Panc1 (cell line): Measurements from ENCODE around the gene AQP7.

Experiments used
- CTCF ChIP-seq: fragments of 450-650 bp; IDR thresholded peaks from 2 replicates; pipeline ENCODE4 v1.5.1; 2017; ENCODE audit warnings: mild to moderate bottlenecking
- POLR2AphosphoS5 ChIP-seq: IDR thresholded peaks from 2 replicates; pipeline ENCODE4 v1.6.1; 2012; ENCODE audit warnings: mild to moderate bottlenecking, low read depth, low read length, moderate library complexity
- TCF7L2 ChIP-seq: IDR thresholded peaks from 2 replicates; pipeline ENCODE4 v1.6.1; 2011; ENCODE audit warnings: mild to moderate bottlenecking, low read depth, low read length, inconsistent platforms
- TF ChIP-seq, protein P1 (sequence below), 2 experiments: IDR thresholded peaks; 2 replicates each; pipeline ENCODE4 v1.6.1; 2011 to 2012; ENCODE audit warnings: low read depth in 2 of 2, control low read depth in 1 of 2, low read length in 1 of 2, mild to moderate bottlenecking in 1 of 2, moderate library complexity in 1 of 2; ENCODE audit not compliant: insufficient read depth in 1 of 2

GRCh38 chr9:33433871-33434270, 31.5 kb upstream of the AQP7 start:
- TF ChIP-seq CTCF (no peak), TCF7L2 (no peak), POLR2AphosphoS5 (no peak)
- TF ChIP-seq, protein P1, sequence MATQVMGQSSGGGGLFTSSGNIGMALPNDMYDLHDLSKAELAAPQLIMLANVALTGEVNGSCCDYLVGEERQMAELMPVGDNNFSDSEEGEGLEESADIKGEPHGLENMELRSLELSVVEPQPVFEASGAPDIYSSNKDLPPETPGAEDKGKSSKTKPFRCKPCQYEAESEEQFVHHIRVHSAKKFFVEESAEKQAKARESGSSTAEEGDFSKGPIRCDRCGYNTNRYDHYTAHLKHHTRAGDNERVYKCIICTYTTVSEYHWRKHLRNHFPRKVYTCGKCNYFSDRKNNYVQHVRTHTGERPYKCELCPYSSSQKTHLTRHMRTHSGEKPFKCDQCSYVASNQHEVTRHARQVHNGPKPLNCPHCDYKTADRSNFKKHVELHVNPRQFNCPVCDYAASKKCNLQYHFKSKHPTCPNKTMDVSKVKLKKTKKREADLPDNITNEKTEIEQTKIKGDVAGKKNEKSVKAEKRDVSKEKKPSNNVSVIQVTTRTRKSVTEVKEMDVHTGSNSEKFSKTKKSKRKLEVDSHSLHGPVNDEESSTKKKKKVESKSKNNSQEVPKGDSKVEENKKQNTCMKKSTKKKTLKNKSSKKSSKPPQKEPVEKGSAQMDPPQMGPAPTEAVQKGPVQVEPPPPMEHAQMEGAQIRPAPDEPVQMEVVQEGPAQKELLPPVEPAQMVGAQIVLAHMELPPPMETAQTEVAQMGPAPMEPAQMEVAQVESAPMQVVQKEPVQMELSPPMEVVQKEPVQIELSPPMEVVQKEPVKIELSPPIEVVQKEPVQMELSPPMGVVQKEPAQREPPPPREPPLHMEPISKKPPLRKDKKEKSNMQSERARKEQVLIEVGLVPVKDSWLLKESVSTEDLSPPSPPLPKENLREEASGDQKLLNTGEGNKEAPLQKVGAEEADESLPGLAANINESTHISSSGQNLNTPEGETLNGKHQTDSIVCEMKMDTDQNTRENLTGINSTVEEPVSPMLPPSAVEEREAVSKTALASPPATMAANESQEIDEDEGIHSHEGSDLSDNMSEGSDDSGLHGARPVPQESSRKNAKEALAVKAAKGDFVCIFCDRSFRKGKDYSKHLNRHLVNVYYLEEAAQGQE (IDR thresholded peaks at IDR 0.05; ENCODE audit: insufficient read depth in 1 of 2, low read depth in 2 of 2, low read length in 1 of 2) = no peak
